ENCODE measurements around the gene SAFB2.
A peak's percentile ranks its signal among the peaks of the same experiment; 100 is the strongest.

Gene SAFB2

DNA sequence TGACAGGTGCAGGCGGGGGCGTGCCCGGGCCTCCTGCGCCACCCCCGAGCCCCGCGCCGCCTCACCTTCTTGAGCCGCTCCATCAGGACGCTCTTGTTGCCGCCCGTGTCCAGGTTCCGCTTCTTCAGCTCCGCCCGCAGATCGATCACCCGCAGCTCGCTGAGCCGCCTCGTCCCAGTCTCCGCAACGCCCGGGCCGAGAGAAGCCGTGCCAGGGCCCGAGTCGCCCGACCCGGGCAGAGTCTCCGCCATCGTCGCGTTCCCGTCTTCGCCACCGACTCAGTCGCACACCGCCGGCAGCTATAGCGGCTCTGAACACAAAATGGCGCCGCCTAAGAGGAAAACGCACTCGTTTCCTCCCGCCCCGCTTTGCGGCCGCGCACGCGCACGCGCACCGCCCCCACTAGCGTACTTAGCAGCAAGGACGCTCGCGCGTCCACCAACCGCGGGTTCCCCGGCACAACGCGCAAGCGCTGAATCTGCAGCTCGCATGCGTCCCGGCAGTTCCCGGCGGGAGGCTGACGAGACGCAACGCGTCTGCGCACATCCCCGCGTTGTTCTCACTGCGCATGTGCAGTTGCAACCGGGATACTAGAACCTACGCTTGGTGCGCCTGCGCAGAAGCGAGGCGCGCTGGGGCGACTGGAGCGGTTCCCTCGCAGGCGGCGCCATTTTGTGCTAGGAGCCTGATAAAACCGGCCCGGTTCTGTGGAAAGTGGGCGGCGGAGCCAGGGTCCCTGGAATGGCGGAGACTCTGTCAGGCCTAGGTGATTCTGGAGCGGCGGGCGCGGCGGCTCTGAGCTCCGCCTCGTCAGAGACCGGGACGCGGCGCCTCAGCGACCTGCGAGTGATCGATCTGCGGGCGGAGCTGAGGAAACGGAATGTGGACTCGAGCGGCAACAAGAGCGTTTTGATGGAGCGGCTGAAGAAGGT, at the start of gene SAFB2, which contains the start of gene SAFB:
TSS of gene SAFB2 (minus strand) at position 312 of the 932 bp plus-strand sequence. CDS start at position 251, 61 bp downstream.
TSS of gene SAFB (plus strand) at position 619 of the 932 bp plus-strand sequence. CDS start at position 742, 123 bp downstream.
- Histone ChIP-seq H3K4me3 (ENCODE audit: low read length) (peak within 1 kb of the TSS; percentile 96), H3K4me1 (ENCODE audit: control insufficient read depth, insufficient read depth, low read length) (peaks cover 36% of the 10 kb centered on the region), H3K36me3 (ENCODE audit: control insufficient read depth, insufficient read depth, low read length) (peaks cover 14% of the 10 kb centered on the region), H3K27ac (ENCODE audit: low read depth, low read length) (peak within 1 kb of the TSS; percentile 97), H3K27me3 (ENCODE audit: control insufficient read depth, insufficient read depth, low read length) (no peaks in the 10 kb centered on the region), H3K9ac (ENCODE audit: low read length) (peak within 1 kb of the TSS; percentile 97)

GRCh38 chr19:5671600-5671999, 49.0 kb upstream of the SAFB2 start:
- H3K27me3 ChIP-seq (ENCODE audit: control insufficient read depth, insufficient read depth, low read length) = no peaks in the 10 kb centered on the region
- H3K4me3 ChIP-seq (ENCODE audit: low read length) = no peak overlapping the region
- H3K27ac ChIP-seq (ENCODE audit: low read depth, low read length) = no peak overlapping the region
- H3K4me1 ChIP-seq (ENCODE audit: control insufficient read depth, insufficient read depth, low read length) = no peaks in the 10 kb centered on the region
- H3K36me3 ChIP-seq (ENCODE audit: control insufficient read depth, insufficient read depth, low read length) = peaks cover 18% of the 10 kb centered on the region
- no peak overlapping the region for H3K9ac ChIP-seq (ENCODE audit: low read length)

DNA sequence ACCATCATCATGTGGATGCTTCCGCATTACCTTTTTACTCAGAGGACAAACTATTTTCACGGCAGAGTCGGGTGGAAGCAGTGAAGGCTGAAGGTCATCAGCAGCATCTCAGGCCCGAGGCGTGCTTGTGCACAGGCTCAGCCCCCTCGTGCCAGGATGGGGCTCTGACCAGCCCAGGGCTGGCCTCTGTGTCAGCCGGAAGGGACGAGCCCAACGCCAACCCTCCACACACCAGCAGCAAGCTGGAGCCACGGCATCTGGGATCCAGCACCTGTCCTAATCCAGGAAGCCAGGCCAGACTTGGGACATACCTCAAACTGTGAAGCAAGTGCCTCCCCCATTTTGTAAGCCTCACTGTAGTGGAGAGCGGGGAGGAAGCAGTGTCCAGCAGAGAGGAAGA, 46.6 kb upstream of the SAFB2 start:
- peaks cover 32% of the 10 kb centered on the region for H3K36me3 ChIP-seq (ENCODE audit: control insufficient read depth, insufficient read depth, low read length)
- no peak overlapping the region for H3K4me3 ChIP-seq (ENCODE audit: low read length)
- H3K27me3 ChIP-seq (ENCODE audit: control insufficient read depth, insufficient read depth, low read length) = no peaks in the 10 kb centered on the region
- no peak overlapping the region for H3K27ac ChIP-seq (ENCODE audit: low read depth, low read length)
- H3K4me1 ChIP-seq (ENCODE audit: control insufficient read depth, insufficient read depth, low read length) = no peaks in the 10 kb centered on the region
- H3K9ac ChIP-seq (ENCODE audit: low read length) = no peak overlapping the region

DNA sequence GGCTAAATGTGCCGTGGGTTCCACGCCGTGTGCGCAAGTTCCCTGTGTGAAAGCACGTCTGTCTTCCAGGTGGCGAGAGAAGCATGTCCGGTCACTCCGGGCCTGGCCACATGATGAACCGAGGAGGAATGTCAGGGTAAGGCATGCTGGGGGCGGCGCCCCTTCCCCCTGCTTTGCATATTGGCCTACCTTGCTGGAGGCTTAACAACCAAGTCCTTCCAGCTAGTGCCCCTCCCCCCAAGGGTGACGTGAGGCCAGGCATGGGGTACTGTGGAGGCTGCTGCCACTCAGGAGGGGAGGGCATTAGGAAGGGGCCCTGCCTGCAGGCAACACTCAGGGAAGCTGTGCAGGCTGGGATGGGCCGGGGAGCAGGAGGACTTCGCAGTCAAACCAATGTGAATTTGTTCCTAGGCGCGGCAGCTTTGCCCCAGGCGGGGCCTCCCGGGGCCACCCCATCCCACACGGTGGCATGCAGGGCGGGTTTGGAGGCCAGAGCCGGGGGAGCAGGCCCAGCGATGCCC, 45.2 kb upstream of the SAFB2 start:
- Histone ChIP-seq H3K9ac (ENCODE audit: low read length) (no peak overlapping the region), H3K27ac (ENCODE audit: low read depth, low read length) (no peak overlapping the region), H3K4me3 (ENCODE audit: low read length) (no peak overlapping the region), H3K27me3 (ENCODE audit: control insufficient read depth, insufficient read depth, low read length) (no peaks in the 10 kb centered on the region), H3K36me3 (ENCODE audit: control insufficient read depth, insufficient read depth, low read length) (peaks cover 42% of the 10 kb centered on the region), H3K4me1 (ENCODE audit: control insufficient read depth, insufficient read depth, low read length) (no peaks in the 10 kb centered on the region)

GRCh38 chr19:5666921-5667610, 44.5 kb upstream of the SAFB2 start:
- no peaks in the 10 kb centered on the region for H3K27me3 ChIP-seq (ENCODE audit: control insufficient read depth, insufficient read depth, low read length)
- no peak overlapping the region for H3K27ac ChIP-seq (ENCODE audit: low read depth, low read length)
- no peak overlapping the region for H3K4me3 ChIP-seq (ENCODE audit: low read length)
- H3K4me1 ChIP-seq (ENCODE audit: control insufficient read depth, insufficient read depth, low read length) = no peaks in the 10 kb centered on the region
- H3K36me3 ChIP-seq (ENCODE audit: control insufficient read depth, insufficient read depth, low read length) = peaks cover 42% of the 10 kb centered on the region
- no peak overlapping the region for H3K9ac ChIP-seq (ENCODE audit: low read length)

DNA sequence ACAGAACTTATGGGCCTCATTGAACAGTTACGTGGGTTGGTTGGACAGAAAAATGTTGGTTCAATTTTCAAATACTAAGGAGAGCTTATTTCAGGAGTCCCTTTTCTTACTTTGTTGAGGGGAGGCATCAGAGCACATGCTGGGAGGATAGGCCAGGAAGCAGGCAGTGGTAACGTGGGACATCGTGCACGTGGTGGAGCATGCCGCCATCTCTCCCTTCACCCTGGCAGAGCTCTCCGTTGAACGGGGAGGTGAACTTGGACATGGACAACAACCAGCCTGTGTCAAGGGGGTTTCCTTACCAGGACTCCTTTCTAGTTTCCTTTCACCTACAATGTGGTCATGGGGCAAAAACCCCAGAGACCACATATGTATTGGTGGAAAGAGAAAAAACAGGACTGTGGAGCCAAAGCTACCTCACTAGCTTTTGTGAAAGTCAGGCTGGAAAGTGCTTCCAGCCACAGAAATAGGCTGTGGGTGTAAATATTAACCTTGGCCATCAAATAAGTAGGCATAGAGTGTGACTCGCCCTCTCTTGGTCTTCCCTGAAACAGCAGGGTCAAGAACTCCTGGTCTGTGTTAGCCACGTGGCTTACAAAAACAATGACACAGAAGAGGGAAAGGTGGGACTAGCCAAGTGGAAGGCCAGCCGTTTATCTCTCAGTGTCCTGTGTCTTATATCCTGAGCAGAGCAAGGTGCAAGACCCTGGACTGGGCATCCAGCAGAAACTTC, 43.4 kb upstream of the SAFB2 start:
- Histone ChIP-seq H3K36me3 (ENCODE audit: control insufficient read depth, insufficient read depth, low read length) (peaks cover 48% of the 10 kb centered on the region), H3K27me3 (ENCODE audit: control insufficient read depth, insufficient read depth, low read length) (no peaks in the 10 kb centered on the region), H3K9ac (ENCODE audit: low read length) (no peak overlapping the region), H3K4me1 (ENCODE audit: control insufficient read depth, insufficient read depth, low read length) (no peaks in the 10 kb centered on the region), H3K4me3 (ENCODE audit: low read length) (no peak overlapping the region), H3K27ac (ENCODE audit: low read depth, low read length) (no peak overlapping the region)

GRCh38 chr19:5664515-5664914, 41.9 kb upstream of the SAFB2 start:
- no peaks in the 10 kb centered on the region for H3K4me1 ChIP-seq (ENCODE audit: control insufficient read depth, insufficient read depth, low read length)
- peaks cover 55% of the 10 kb centered on the region for H3K36me3 ChIP-seq (ENCODE audit: control insufficient read depth, insufficient read depth, low read length)
- H3K27ac ChIP-seq (ENCODE audit: low read depth, low read length) = no peak overlapping the region
- no peak overlapping the region for H3K9ac ChIP-seq (ENCODE audit: low read length)
- H3K4me3 ChIP-seq (ENCODE audit: low read length) = no peak overlapping the region
- no peaks in the 10 kb centered on the region for H3K27me3 ChIP-seq (ENCODE audit: control insufficient read depth, insufficient read depth, low read length)

GRCh38 chr19:5663904-5664303, 41.3 kb upstream of the SAFB2 start:
- Histone ChIP-seq H3K4me1 (ENCODE audit: control insufficient read depth, insufficient read depth, low read length) (no peaks in the 10 kb centered on the region), H3K9ac (ENCODE audit: low read length) (no peak overlapping the region), H3K27ac (ENCODE audit: low read depth, low read length) (no peak overlapping the region), H3K36me3 (ENCODE audit: control insufficient read depth, insufficient read depth, low read length) (peaks cover 51% of the 10 kb centered on the region), H3K27me3 (ENCODE audit: control insufficient read depth, insufficient read depth, low read length) (no peaks in the 10 kb centered on the region), H3K4me3 (ENCODE audit: low read length) (no peak overlapping the region)

DNA sequence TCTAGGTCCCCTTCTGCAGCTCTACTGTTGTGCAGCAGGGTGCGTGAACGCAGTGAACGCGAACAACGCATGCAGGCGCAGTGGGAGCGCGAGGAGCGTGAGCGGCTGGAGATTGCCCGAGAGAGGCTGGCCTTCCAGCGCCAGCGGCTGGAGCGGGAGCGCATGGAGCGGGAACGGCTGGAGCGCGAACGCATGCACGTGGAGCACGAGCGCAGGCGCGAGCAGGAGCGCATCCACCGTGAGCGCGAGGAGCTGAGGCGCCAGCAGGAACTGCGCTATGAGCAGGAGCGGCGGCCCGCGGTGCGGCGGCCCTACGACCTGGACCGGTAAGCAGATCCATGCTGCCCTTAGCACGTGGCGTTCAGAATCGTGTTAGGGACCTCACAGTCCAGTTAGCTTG, 38.9 kb upstream of the SAFB2 start:
- Histone ChIP-seq H3K9ac (ENCODE audit: low read length) (no peak overlapping the region), H3K36me3 (ENCODE audit: control insufficient read depth, insufficient read depth, low read length) (peaks cover 46% of the 10 kb centered on the region), H3K4me3 (ENCODE audit: low read length) (no peak overlapping the region), H3K27ac (ENCODE audit: low read depth, low read length) (no peak overlapping the region), H3K27me3 (ENCODE audit: control insufficient read depth, insufficient read depth, low read length) (no peaks in the 10 kb centered on the region), H3K4me1 (ENCODE audit: control insufficient read depth, insufficient read depth, low read length) (no peaks in the 10 kb centered on the region)

GRCh38 chr19:5655412-5655811, 32.8 kb upstream of the SAFB2 start:
- no peaks in the 10 kb centered on the region for H3K4me1 ChIP-seq (ENCODE audit: control insufficient read depth, insufficient read depth, low read length)
- no peak overlapping the region for H3K9ac ChIP-seq (ENCODE audit: low read length)
- H3K27me3 ChIP-seq (ENCODE audit: control insufficient read depth, insufficient read depth, low read length) = no peaks in the 10 kb centered on the region
- no peak overlapping the region for H3K4me3 ChIP-seq (ENCODE audit: low read length)
- peaks cover 63% of the 10 kb centered on the region for H3K36me3 ChIP-seq (ENCODE audit: control insufficient read depth, insufficient read depth, low read length)
- no peak overlapping the region for H3K27ac ChIP-seq (ENCODE audit: low read depth, low read length)

GRCh38 chr19:5654931-5655330, 32.4 kb upstream of the SAFB2 start:
- H3K9ac ChIP-seq (ENCODE audit: low read length) = no peak overlapping the region
- no peaks in the 10 kb centered on the region for H3K27me3 ChIP-seq (ENCODE audit: control insufficient read depth, insufficient read depth, low read length)
- H3K4me3 ChIP-seq (ENCODE audit: low read length) = no peak overlapping the region
- peaks cover 63% of the 10 kb centered on the region for H3K36me3 ChIP-seq (ENCODE audit: control insufficient read depth, insufficient read depth, low read length)
- H3K4me1 ChIP-seq (ENCODE audit: control insufficient read depth, insufficient read depth, low read length) = no peaks in the 10 kb centered on the region
- H3K27ac ChIP-seq (ENCODE audit: low read depth, low read length) = no peak overlapping the region

- Histone ChIP-seq H3K36me3 (ENCODE audit: control insufficient read depth, insufficient read depth, low read length) (peaks cover 63% of the 10 kb centered on the region), H3K4me1 (ENCODE audit: control insufficient read depth, insufficient read depth, low read length) (no peaks in the 10 kb centered on the region), H3K9ac (ENCODE audit: low read length) (no peak overlapping the region), H3K27ac (ENCODE audit: low read depth, low read length) (no peak overlapping the region), H3K4me3 (ENCODE audit: low read length) (no peak overlapping the region), H3K27me3 (ENCODE audit: control insufficient read depth, insufficient read depth, low read length) (no peaks in the 10 kb centered on the region)
These were observed 29.7 kb upstream of the SAFB2 start for GRCh38 chr19:5652261-5652660.
